GM19372 (cell line): ENCODE results near the gene PPP1R3E.
"Not testable (repeated sequence)": the region's sequence is repeated elsewhere in the genome, so short reads cannot be mapped to it uniquely, and the experiment has no call there.

Experiments used
- ATAC-seq: cut with Tn5 transposase; IDR thresholded peaks from one replicate; pipeline ENCODE4 v1.9.1; 2021; ENCODE audit warnings: mild to moderate bottlenecking, low read depth, moderate library complexity; ENCODE audit not compliant: unreplicated experiment

The PPP1R3E gene

GRCh38 chr14:23302290-23303225 is at the start of gene PPP1R3E:
TSS of gene PPP1R3E (minus strand) at chr14:23302859. CDS start at chr14:23302576, 283 bp downstream.
- ATAC-seq = peak; percentile 24

GRCh38 chr14:23351681-23352505 is 49.2 kb upstream of the PPP1R3E start:
- ATAC-seq = no peak

GRCh38 chr14:23349156-23349845 is 46.6 kb upstream of the PPP1R3E start:
- no peak for ATAC-seq

GRCh38 chr14:23348297-23348655 is 45.6 kb upstream of the PPP1R3E start:
- no peak for ATAC-seq

- no peak for ATAC-seq
Observed at GRCh38 chr14:23347406-23348296, 45.0 kb upstream of the PPP1R3E start.

- no peak for ATAC-seq
Observed at GRCh38 chr14:23346693-23347405, 44.2 kb upstream of the PPP1R3E start.

- no peak for ATAC-seq
Observed at GRCh38 chr14:23345987-23346692, 43.5 kb upstream of the PPP1R3E start.

- ATAC-seq = no peak
Observed at GRCh38 chr14:23344481-23344880, 41.8 kb upstream of the PPP1R3E start.

- no peak for ATAC-seq
Observed at GRCh38 chr14:23339506-23340268, 37.0 kb upstream of the PPP1R3E start.

- ATAC-seq = no peak
Observed at GRCh38 chr14:23335623-23336022, 33.0 kb upstream of the PPP1R3E start.

- ATAC-seq = no peak
Observed at GRCh38 chr14:23327947-23328744, 25.5 kb upstream of the PPP1R3E start.

GRCh38 chr14:23326491-23327332 is 24.1 kb upstream of the PPP1R3E start:
- no peak for ATAC-seq

GRCh38 chr14:23325746-23326145 is 23.1 kb upstream of the PPP1R3E start:
- not testable (repeated sequence) for ATAC-seq

- ATAC-seq = no peak
Observed at GRCh38 chr14:23324993-23325392, 22.3 kb upstream of the PPP1R3E start.

GRCh38 chr14:23324455-23324846 is 21.8 kb upstream of the PPP1R3E start:
- no peak for ATAC-seq

GRCh38 chr14:23323838-23324454 is 21.3 kb upstream of the PPP1R3E start:
- ATAC-seq = no peak
